ENCODE data around the gene ARRDC2.
"Not testable (repeated sequence)": the region's sequence is repeated elsewhere in the genome, so short reads cannot be mapped to it uniquely, and the experiment has no call there.

The ARRDC2 gene

GRCh38 chr19:18017275-18018083 lies 9.5 kb downstream of the ARRDC2 start:
- DNase-seq = no peak

DNA sequence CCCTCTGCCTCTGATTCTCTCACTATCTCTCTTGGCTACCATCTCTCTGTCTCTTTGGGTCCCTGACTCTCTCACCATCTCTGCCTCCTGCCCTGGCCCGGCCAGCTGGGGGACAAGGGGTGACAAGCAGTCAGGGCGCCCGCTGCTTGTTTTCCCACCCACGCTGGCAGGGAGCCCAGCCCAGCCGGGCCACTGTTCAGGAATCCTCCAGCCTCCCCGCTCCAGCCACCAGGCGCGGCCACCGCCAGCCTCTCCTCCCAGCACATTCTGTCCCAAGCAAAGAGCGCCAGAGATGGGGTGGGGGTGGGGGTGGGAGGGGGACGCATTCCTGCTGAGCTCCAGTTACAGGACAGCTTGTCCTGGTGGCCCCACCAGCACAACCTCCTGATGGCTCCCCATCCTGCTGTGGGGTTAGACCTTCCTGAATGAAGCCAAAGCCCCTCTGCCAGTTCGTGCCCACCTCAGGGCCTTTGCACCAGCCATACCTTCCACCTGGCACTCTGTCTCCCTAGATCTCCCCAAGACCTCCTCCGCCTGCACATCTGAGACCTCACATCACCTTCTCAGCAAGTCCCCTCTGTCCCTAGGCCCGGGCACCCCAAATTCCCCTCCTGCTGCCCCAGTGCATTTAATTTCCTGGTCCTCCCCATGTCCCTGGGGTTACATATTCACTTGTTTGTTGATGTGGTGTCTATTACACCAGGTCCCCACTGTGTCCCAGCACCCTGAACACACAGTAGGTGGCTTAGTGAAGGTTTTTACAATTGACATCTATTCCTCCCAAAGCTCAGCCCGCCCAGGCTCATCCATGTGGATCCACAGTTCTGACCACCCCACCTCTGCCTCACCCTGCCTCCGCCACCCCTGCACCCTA lies 12.5 kb downstream of the ARRDC2 start:
- no peak for DNase-seq

GRCh38 chr19:18021121-18021755 lies 13.3 kb downstream of the ARRDC2 start:
- DNase-seq = no peak

- peak; percentile 34 for DNase-seq
Measured at GRCh38 chr19:18023622-18024251, 15.8 kb downstream of the ARRDC2 start.

DNA sequence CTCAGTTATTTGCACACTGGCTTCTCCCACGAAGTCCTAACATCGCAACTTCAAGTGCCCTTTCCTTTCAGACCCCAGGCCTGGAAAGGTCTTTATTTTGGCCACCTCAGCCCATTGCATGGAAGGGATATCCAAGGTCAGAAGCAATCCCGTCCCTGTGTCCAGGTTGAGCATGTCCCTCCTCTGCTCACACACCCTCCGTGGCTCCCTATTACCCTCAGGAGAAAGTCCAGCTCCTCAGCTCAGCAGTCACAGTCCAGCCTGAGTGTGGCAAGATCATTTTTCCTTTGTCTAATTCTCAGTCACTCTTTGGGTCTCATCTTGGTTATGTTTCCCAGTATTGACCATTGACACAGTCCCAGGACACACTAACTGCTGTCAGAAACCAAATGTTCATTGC lies 19.2 kb downstream of the ARRDC2 start:
- DNase-seq = no peak

- DNase-seq = no peak
Measured at GRCh38 chr19:18029617-18030338, 21.8 kb downstream of the ARRDC2 start.

GRCh38 chr19:18031401-18031800 lies 23.4 kb downstream of the ARRDC2 start:
- DNase-seq = not testable (repeated sequence)

- not testable (repeated sequence) for DNase-seq
Measured at GRCh38 chr19:18032102-18032501, 24.1 kb downstream of the ARRDC2 start.

DNA sequence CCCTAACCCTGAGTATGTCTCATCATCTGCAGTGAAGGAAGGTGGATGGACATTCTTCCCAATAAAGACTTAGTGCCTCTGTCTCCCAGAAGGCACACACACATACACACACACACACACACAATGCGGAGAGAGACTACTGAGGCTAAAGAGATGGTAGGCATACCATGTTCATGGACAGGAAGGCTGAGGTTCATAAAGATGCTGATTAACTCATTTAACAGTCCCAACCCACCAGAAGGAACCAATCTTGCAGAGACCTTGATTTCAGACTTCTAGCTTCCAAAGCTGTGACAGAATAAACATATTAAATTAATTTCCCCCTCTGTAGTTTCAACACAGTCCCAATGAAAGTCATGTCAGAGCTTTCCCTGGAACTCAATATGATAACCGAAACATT lies 33.1 kb downstream of the ARRDC2 start:
- no peak for DNase-seq

DNA sequence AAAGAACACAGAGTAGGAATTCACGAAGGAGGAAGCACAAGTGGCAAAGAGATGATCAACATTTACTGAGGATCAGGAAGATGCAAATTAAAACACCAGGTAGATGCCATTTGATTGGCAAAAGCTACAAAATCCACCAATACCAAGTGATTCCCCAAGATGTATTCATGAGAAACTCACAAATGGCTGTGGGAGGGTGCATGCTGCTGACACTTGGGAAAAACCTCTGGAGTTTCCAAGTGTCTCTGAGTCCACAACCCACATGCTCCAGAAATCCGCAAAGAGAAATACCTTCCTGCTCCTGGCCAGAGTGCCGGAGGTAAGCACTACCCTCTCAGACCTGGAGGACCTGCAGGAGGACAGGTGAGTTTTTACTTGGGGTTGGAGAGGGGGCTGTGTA lies 35.7 kb downstream of the ARRDC2 start:
- DNase-seq = no peak

GRCh38 chr19:18044825-18045304 lies 36.9 kb downstream of the ARRDC2 start:
- peak; percentile 95 for DNase-seq

GRCh38 chr19:18045307-18046050 lies 37.5 kb downstream of the ARRDC2 start:
- DNase-seq = no peak

DNA sequence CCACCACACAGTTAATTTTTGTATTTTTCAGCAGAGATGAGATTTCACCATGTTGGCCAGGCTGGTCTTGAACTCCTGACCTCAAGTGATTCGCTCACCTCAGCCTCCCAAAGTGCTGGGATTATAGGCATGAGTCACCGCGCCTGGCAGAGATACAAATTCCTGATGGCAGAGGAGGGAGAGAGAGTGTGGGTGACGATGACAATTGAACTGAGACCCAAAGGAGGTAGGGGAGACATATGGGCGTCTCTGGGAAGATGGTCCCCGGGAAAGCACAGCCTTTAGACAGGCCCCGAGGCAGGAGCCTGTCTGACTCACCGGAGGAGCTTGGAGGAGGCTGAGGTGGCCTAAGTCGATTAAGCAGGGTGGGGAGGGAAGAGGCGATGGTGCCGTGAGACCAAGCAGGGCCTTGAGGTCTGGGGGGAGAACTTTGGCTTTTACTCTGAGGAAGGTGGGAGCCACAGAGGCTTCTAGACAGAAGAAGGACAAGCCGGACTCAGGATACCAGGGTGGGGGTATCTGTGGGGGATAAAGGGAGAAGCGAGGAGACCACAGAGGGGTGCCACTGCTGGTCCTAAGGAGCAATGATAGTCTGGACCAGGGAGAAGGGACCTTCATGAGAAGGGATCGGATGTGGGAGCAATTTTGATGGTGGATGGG lies 38.2 kb downstream of the ARRDC2 start:
- DNase-seq = no peak

DNA sequence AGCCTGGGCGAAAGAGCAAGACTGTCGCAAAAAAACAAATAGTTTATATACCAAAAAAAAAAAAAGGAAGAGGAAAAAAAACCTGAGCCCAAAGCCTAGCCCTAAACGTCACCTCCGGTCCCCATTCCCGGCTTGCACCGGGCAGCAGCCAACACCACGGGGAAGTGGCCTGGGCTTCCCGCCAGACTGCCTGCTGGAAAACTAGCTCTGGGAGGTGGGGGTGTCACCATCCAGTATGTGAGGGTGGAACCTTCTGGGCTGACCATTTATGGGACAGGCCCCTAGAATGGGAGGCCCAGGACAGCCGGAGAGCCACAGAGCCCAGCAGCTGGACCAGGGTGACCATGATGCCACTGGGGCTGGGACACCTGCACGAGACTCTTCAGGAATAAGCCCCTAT lies 41.4 kb downstream of the ARRDC2 start:
- DNase-seq = no peak

GRCh38 chr19:18051887-18052286 lies 43.9 kb downstream of the ARRDC2 start:
- DNase-seq = no peak

- no peak for DNase-seq
Measured at GRCh38 chr19:18053576-18054219, 45.7 kb downstream of the ARRDC2 start.

DNA sequence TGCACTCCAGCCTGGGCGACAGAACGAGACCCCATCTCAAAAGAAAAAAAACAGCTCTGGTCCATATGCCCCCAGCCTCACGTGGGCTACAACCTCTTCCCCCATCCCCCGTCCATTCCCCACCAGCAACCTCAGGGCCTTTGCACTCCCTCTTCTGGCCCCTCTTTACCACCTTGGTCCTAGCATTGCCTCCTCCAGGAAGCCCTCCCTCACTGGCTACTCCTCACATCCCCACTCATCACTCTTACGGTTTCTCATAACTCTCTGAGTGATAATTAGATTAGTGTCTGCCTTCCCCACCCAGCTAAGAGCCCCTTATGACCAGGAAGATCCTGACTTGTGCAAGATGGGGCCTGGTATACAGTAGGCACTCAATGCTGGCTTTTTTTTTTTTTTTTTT lies 48.0 kb downstream of the ARRDC2 start:
- DNase-seq = no peak

DNA sequence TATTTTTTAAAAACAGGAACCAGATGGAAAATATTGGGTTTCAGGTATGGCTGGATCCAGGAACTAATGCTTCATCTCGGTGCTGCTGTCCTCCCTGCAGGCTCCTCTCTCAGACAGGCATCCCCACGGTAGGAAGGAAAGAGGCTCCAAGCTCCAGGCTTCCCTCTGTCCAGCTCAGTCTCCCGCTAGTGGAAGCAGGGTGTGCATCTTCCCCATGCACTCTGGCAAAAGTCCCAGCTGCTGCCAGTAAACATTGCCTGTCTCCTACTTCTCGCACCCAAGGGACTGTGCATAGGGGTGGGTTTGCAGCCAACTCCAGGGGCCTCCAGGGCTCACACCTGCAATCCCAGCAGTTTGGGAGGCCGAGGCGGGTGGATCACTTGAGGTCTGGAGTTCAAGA lies 49.6 kb downstream of the ARRDC2 start:
- DNase-seq = no peak

DNA sequence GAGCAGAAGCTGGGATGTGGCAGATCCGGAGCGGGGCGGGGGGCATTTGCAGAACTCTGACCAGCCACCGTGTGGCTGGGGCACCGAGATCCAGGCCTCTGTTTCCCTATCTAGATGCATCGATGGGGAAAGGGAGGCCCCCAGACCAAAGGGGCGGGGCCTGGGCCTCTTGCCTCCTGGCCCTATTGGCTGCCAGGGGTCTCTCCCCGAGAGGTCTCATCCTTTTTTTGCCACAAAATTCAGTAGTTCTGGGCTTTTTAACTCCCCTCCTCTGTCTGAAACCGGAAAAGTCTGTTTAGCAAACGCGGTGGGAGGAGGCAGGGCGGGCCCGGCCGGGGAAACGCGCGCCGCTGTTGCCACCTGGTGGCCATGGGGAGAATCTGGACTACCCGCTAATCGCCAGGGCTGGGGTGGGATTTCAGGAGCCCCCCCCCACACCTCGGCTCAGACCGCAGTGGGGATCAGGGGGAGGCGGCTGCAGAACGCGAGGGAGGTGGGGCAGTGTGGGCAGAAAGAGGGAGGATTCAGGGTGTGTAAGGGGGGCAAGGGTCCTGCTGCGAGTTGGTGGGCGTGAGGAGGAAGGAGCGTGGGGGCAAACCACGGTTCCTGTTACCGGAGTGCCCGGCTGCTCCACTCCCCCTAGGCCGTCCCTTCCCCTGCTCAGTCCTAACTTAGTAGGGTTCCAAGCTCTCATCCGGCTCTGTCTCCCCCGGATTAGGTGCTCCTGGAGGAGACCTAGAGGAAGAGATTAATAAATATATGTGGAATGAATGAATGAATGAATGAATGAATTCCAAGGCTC lies 50.4 kb downstream of the ARRDC2 start:
- DNase-seq = peak; percentile 82
